ENCODE results near the gene ZNF791.

The ZNF791 gene

DNA sequence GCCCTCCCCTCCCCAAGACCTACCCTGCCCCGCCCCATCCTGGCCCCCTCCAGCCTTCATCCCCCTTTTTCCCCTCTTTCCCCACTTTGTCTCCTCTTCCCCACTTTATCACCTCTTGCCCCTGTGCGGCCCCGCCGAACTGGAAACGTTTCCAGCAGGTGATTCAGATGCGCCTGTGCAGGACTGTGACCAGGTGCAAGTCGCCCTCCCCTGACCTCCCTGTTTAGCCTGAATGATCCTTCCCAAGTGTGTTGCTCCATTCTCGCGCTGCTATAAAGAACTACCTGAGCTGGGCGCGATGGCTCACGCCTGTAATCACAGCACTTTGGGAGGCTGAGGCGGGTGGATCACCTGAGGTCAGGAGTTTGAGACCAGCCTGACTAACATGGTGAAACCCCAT lies 25.9 kb downstream of the ZNF791 start:
- Histone ChIP-seq H3K4me1 (ENCODE audit: control insufficient read depth, low read length) (peaks cover 9% of the 10 kb centered on the region), H3K79me2 (ENCODE audit: control insufficient read depth, low read length) (no peaks in the 10 kb centered on the region), H3K27me3 (ENCODE audit: control insufficient read depth, low read length) (no peaks in the 10 kb centered on the region), H4K20me1 (ENCODE audit: control insufficient read depth, insufficient read depth, low read depth, low read length) (no peaks in the 10 kb centered on the region), H3F3A (ENCODE audit: control insufficient read depth, insufficient read depth) (no peaks in the 10 kb centered on the region), H3K4me3 (ENCODE audit: low read length) (no peak overlapping the region), H3K9me2 (replicated peaks; ENCODE audit: control insufficient read depth, low read length) (no peaks in the 10 kb centered on the region), H3K36me3 (ENCODE audit: control insufficient read depth, low read length) (no peaks in the 10 kb centered on the region), H3K4me2 (ENCODE audit: low read length) (no peak overlapping the region), H3K9me3 (ENCODE audit: control insufficient read depth, insufficient read depth, low read length) (no peaks in the 10 kb centered on the region), H3K27ac (ENCODE audit: low read depth, low read length) (no peak overlapping the region)
- TF ChIP-seq, protein P1, sequence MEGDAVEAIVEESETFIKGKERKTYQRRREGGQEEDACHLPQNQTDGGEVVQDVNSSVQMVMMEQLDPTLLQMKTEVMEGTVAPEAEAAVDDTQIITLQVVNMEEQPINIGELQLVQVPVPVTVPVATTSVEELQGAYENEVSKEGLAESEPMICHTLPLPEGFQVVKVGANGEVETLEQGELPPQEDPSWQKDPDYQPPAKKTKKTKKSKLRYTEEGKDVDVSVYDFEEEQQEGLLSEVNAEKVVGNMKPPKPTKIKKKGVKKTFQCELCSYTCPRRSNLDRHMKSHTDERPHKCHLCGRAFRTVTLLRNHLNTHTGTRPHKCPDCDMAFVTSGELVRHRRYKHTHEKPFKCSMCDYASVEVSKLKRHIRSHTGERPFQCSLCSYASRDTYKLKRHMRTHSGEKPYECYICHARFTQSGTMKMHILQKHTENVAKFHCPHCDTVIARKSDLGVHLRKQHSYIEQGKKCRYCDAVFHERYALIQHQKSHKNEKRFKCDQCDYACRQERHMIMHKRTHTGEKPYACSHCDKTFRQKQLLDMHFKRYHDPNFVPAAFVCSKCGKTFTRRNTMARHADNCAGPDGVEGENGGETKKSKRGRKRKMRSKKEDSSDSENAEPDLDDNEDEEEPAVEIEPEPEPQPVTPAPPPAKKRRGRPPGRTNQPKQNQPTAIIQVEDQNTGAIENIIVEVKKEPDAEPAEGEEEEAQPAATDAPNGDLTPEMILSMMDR (IDR thresholded peaks at IDR 0.05; ENCODE audit: low read depth, low read length, poor library complexity, severe bottlenecking), result no peak
- TF ChIP-seq EZH2phosphoT487 (IDR thresholded peaks at IDR 0.05; ENCODE audit: borderline replicate concordance, low read length), result no peak

- Histone ChIP-seq H3K36me3 (ENCODE audit: control insufficient read depth, low read length) (no peaks in the 10 kb centered on the region), H3K4me3 (ENCODE audit: low read length) (no peak overlapping the region), H3K9me3 (ENCODE audit: control insufficient read depth, insufficient read depth, low read length) (no peaks in the 10 kb centered on the region), H4K20me1 (ENCODE audit: control insufficient read depth, insufficient read depth, low read depth, low read length) (no peaks in the 10 kb centered on the region), H3K4me1 (ENCODE audit: control insufficient read depth, low read length) (peaks cover 9% of the 10 kb centered on the region), H3K27me3 (ENCODE audit: control insufficient read depth, low read length) (no peaks in the 10 kb centered on the region), H3K79me2 (ENCODE audit: control insufficient read depth, low read length) (no peaks in the 10 kb centered on the region), H3K4me2 (ENCODE audit: low read length) (no peak overlapping the region), H3K9me2 (replicated peaks; ENCODE audit: control insufficient read depth, low read length) (no peaks in the 10 kb centered on the region), H3F3A (ENCODE audit: control insufficient read depth, insufficient read depth) (no peaks in the 10 kb centered on the region), H3K27ac (ENCODE audit: low read depth, low read length) (no peak overlapping the region)
- TF ChIP-seq EZH2phosphoT487 (IDR thresholded peaks at IDR 0.05; ENCODE audit: borderline replicate concordance, low read length), result no peak
- TF ChIP-seq, protein P1 (IDR thresholded peaks at IDR 0.05; ENCODE audit: low read depth, low read length, poor library complexity, severe bottlenecking), result no peak
Observed at GRCh38 chr19:12638611-12639182, 28.0 kb downstream of the ZNF791 start.

GRCh38 chr19:12639901-12640613 lies 29.3 kb downstream of the ZNF791 start:
- Histone ChIP-seq H3K9me2 (replicated peaks; ENCODE audit: control insufficient read depth, low read length) (no peaks in the 10 kb centered on the region), H4K20me1 (ENCODE audit: control insufficient read depth, insufficient read depth, low read depth, low read length) (no peaks in the 10 kb centered on the region), H3F3A (ENCODE audit: control insufficient read depth, insufficient read depth) (no peaks in the 10 kb centered on the region), H3K9me3 (ENCODE audit: control insufficient read depth, insufficient read depth, low read length) (no peaks in the 10 kb centered on the region), H3K4me3 (ENCODE audit: low read length) (peak overlapping the region; percentile 26; the same call in 1 of the 2 replicates), H3K27me3 (ENCODE audit: control insufficient read depth, low read length) (no peaks in the 10 kb centered on the region), H3K79me2 (ENCODE audit: control insufficient read depth, low read length) (no peaks in the 10 kb centered on the region), H3K4me2 (ENCODE audit: low read length) (peak overlapping the region; percentile 46), H3K36me3 (ENCODE audit: control insufficient read depth, low read length) (no peaks in the 10 kb centered on the region), H3K27ac (ENCODE audit: low read depth, low read length) (no peak overlapping the region), H3K4me1 (ENCODE audit: control insufficient read depth, low read length) (peaks cover 9% of the 10 kb centered on the region)
- TF ChIP-seq EZH2phosphoT487 (IDR thresholded peaks at IDR 0.05; ENCODE audit: borderline replicate concordance, low read length), result no peak
- TF ChIP-seq, protein P1 (IDR thresholded peaks at IDR 0.05; ENCODE audit: low read depth, low read length, poor library complexity, severe bottlenecking), result peak; percentile 93

Data from DOHH2 (cell line).